Keratinocyte (primary cell): Measurements from ENCODE around the gene ARHGEF28. TPM values are rescaled to one million over a fixed set of nuclear protein-coding genes. Genes with fewer than 3 reads are reported as not detected.

Experiments
- DNase-seq: peaks from one replicate; pipeline ENCODE4 v3.0.0-alpha.2; 2011; ENCODE audit warnings: low read depth, missing footprints, low spot score
- FAIRE-seq: peaks from 2 replicates; lab custom pipeline; 2011; peaks lifted over from hg19 to GRCh38; lab: Jason Lieb, UNC
- H2AFZ ChIP-seq: 2 replicates; pipeline ENCODE4 v1.6.0; 2012; ENCODE audit warnings: low read length, control low read depth, inconsistent platforms; ENCODE audit not compliant: control insufficient read depth
- H3K27ac ChIP-seq: 2 replicates; pipeline ENCODE4 v1.5.1; 2011; ENCODE audit warnings: low read length; ENCODE audit not compliant: control insufficient read depth, insufficient read depth
- H3K27me3 ChIP-seq: 3 replicates; pipeline ENCODE4 v1.6.0; 2011; ENCODE audit warnings: low read length; ENCODE audit not compliant: control insufficient read depth, insufficient read depth; ENCODE audit errors: extremely low read depth
- H3K36me3 ChIP-seq, 2 experiments: 2 replicates in 1 of 2; 3 replicates in 1 of 2; pipeline ENCODE4 v1.5.1; 2011; ENCODE audit warnings: low read length in 2 of 2, mild to moderate bottlenecking in 1 of 2; ENCODE audit not compliant: control insufficient read depth in 2 of 2, insufficient read depth in 2 of 2; ENCODE audit errors: extremely low read depth in 1 of 2
- H3K4me1 ChIP-seq: 3 replicates; pipeline ENCODE4 v1.5.1; 2011; ENCODE audit warnings: low read length; ENCODE audit not compliant: control insufficient read depth, insufficient read depth; ENCODE audit errors: extremely low read depth
- H3K4me2 ChIP-seq: 3 replicates; pipeline ENCODE4 v1.6.0; 2011; ENCODE audit warnings: low read depth, low read length; ENCODE audit not compliant: control insufficient read depth, insufficient read depth; ENCODE audit errors: extremely low read depth
- H3K4me3 ChIP-seq, 3 experiments: fragments of 200-600 bp in 1 of 3; sonication (generic) in 1 of 3; 2 replicates in 2 of 3; 3 replicates in 1 of 3; pipeline ENCODE4 v1.5.1; 2011 to 2016; ENCODE audit warnings: low read length in 3 of 3, mild to moderate bottlenecking in 3 of 3, control low read depth in 2 of 3, inconsistent platforms in 1 of 3, low read depth in 1 of 3, mixed read lengths in 1 of 3, mixed run types in 1 of 3, moderate library complexity in 1 of 3; ENCODE audit not compliant: control insufficient read depth in 2 of 3, insufficient read depth in 2 of 3; ENCODE audit errors: extremely low read depth in 1 of 3
- H3K79me2 ChIP-seq: 2 replicates; pipeline ENCODE4 v1.6.0; 2012; ENCODE audit warnings: low read length; ENCODE audit not compliant: control insufficient read depth, insufficient read depth
- H3K9ac ChIP-seq: 3 replicates; pipeline ENCODE4 v1.6.0; 2011; ENCODE audit warnings: low read length; ENCODE audit not compliant: control insufficient read depth, insufficient read depth; ENCODE audit errors: extremely low read depth
- H3K9me1 ChIP-seq: 3 replicates; pipeline ENCODE4 v1.6.0; 2011; ENCODE audit warnings: low read length; ENCODE audit not compliant: control insufficient read depth, insufficient read depth; ENCODE audit errors: extremely low read depth
- H3K9me3 ChIP-seq: 2 replicates; pipeline ENCODE4 v1.5.1; 2012; ENCODE audit warnings: low read depth, low read length; ENCODE audit not compliant: control insufficient read depth
- H4K20me1 ChIP-seq: 3 replicates; pipeline ENCODE4 v1.6.0; 2011; ENCODE audit warnings: low read length; ENCODE audit not compliant: control insufficient read depth, insufficient read depth; ENCODE audit errors: extremely low read depth
- EZH2 ChIP-seq: IDR thresholded peaks from one replicate; pipeline ENCODE4 v1.6.1; 2012; ENCODE audit warnings: inconsistent platforms, mild to moderate bottlenecking, low read length, moderate library complexity
- dilution Hi-C: fragments of 300-500 bp; cut with MboI; formaldehyde crosslinking; loops from one replicate; pipeline ENCODE4 v1.7.0; 2020; ENCODE audit warnings: low sequenced_read_pairs; ENCODE audit not compliant: extremely low pct_ligation_motif_present
- polyA plus RNA-seq, 5 experiments: library from polyadenylated mRNA; depleted of rRNA in 3 of 5; stranded (reverse) in 3 of 5; stranded (forward) in 1 of 5; unstranded in 1 of 5; fragments of >200 nt; gene quantifications; 1 replicate in 1 of 5; 2 replicates in 3 of 5; 3 replicates in 1 of 5; pipeline versions ENCODE4 v1.2.1 to v1.2.3, GENCODE V29; 2011 to 2012; ENCODE audit warnings: missing spikeins in 2 of 5, low read depth in 1 of 5, low replicate concordance in 1 of 5
- TF ChIP-seq, protein P1 (sequence below), 3 experiments: IDR thresholded peaks in 1 of 3; conservative IDR thresholded peaks in 1 of 3; optimal IDR thresholded peaks in 1 of 3; 2 replicates in 2 of 3; 3 replicates in 1 of 3; pipeline versions ENCODE3 to v1.5.1; 2011; ENCODE audit warnings: low read length in 3 of 3, mild to moderate bottlenecking in 3 of 3, moderate library complexity in 2 of 3, control low read depth in 1 of 3, inconsistent platforms in 1 of 3; ENCODE audit not compliant: insufficient read depth in 2 of 3; ENCODE audit errors: extremely low read depth in 1 of 3

ARHGEF28 gene
- polyA plus RNA-seq, 1 donor (not counting 4 experiments of a cell fraction or from before 2014, with no cell fraction given): 31.6 TPM

DNA sequence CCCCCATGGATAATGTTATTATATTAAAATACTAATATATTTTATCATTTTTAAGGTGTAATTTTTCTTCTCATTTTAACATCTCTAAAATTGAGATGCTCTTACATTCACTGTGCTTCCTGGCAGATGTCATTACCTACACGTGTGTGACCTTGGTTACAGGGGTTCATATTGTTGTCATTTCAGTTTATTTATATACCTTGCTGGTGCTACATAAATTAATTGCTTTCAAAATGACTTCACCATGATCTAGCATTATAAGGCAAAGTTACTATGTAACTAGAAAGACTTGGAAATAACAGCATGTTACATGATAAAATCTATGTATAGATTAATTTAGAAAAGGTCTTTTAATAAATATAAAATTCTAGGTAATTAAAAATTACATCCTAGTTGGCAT lies 60.9 kb downstream of the ARHGEF28 start:
- no peak for TF ChIP-seq EZH2
- TF ChIP-seq, protein P1, sequence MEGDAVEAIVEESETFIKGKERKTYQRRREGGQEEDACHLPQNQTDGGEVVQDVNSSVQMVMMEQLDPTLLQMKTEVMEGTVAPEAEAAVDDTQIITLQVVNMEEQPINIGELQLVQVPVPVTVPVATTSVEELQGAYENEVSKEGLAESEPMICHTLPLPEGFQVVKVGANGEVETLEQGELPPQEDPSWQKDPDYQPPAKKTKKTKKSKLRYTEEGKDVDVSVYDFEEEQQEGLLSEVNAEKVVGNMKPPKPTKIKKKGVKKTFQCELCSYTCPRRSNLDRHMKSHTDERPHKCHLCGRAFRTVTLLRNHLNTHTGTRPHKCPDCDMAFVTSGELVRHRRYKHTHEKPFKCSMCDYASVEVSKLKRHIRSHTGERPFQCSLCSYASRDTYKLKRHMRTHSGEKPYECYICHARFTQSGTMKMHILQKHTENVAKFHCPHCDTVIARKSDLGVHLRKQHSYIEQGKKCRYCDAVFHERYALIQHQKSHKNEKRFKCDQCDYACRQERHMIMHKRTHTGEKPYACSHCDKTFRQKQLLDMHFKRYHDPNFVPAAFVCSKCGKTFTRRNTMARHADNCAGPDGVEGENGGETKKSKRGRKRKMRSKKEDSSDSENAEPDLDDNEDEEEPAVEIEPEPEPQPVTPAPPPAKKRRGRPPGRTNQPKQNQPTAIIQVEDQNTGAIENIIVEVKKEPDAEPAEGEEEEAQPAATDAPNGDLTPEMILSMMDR (optimal IDR thresholded peaks at IDR 0.05 in 1 of 3, IDR thresholded peaks at IDR 0.05 in 1 of 3, conservative IDR thresholded peaks at IDR 0.05 in 1 of 3; ENCODE audit: extremely low read depth in 1 of 3, insufficient read depth in 2 of 3, low read length in 3 of 3): no peak
- Histone ChIP-seq H3K36me3 (peaks cover 9 to 10% of the 10 kb centered on the region in 2 experiments), H3K4me1 (peaks cover 14% of the 10 kb centered on the region), H3K4me2 (no peak overlapping the region), H4K20me1 (no peaks in the 10 kb centered on the region), H3K79me2 (peaks cover 64% of the 10 kb centered on the region), H3K27ac (no peak overlapping the region), H3K9me3 (no peaks in the 10 kb centered on the region), H3K4me3 (no peak overlapping the region), H2AFZ (no peak overlapping the region), H3K9me1 (no peaks in the 10 kb centered on the region), H3K27me3 (no peaks in the 10 kb centered on the region), H3K9ac (no peak overlapping the region)
- dilution Hi-C loops: no loop called here
- DNase-seq (no peak), FAIRE-seq (no peak)

DNA sequence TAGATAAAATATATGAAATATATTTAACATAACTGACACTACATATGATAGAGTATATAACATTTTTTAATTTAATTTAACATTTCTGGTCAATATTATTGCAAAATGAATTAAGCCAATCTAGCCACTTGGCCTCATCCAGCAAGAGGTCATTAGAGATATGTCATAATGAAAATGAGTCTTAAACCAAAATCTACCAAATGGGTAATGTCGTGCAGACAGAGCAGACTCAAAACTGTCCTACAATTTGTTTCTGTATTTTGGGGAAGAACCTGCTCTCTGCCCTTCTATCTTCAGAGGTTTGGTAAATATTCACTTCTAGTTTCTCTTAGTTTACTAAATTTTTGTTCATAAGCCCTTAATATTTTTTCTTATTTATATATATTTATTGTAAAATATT lies 61.4 kb downstream of the ARHGEF28 start:
- TF ChIP-seq, protein P1 (optimal IDR thresholded peaks at IDR 0.05 in 1 of 3, IDR thresholded peaks at IDR 0.05 in 1 of 3, conservative IDR thresholded peaks at IDR 0.05 in 1 of 3; ENCODE audit: extremely low read depth in 1 of 3, insufficient read depth in 2 of 3, low read length in 3 of 3): no peak
- TF ChIP-seq EZH2: no peak
- no peak for FAIRE-seq
- H3K4me1 ChIP-seq: peaks cover 17% of the 10 kb centered on the region

More for the DNA sequence above, 61.4 kb downstream of the ARHGEF28 start:
- Histone ChIP-seq H3K4me2 (no peak overlapping the region), H3K27me3 (no peaks in the 10 kb centered on the region), H3K9me3 (no peaks in the 10 kb centered on the region), H4K20me1 (no peaks in the 10 kb centered on the region), H2AFZ (no peak overlapping the region), H3K79me2 (peaks cover 62% of the 10 kb centered on the region), H3K4me3 (no peak overlapping the region), H3K27ac (no peak overlapping the region), H3K36me3 (peaks cover 8 to 10% of the 10 kb centered on the region in 2 experiments), H3K9ac (no peak overlapping the region), H3K9me1 (no peaks in the 10 kb centered on the region)
- no peak for DNase-seq
- dilution Hi-C loops: no loop called here
